C4-2B (cell line): ENCODE data around the gene LRIG1.

Experiments
- H3K27ac ChIP-seq: fragments of 450-650 bp; 2 replicates; pipeline ENCODE4 v1.5.1; 2017
- ZFX ChIP-seq: fragments of 450-650 bp; IDR thresholded peaks from 2 replicates; pipeline ENCODE4 v1.6.1; 2017
- TF ChIP-seq, protein P1 (sequence below): fragments of 450-650 bp; conservative IDR thresholded peaks from 2 replicates; pipeline ENCODE4 v1.5.1; 2017; ENCODE audit warnings: mild to moderate bottlenecking

The LRIG1 gene

DNA sequence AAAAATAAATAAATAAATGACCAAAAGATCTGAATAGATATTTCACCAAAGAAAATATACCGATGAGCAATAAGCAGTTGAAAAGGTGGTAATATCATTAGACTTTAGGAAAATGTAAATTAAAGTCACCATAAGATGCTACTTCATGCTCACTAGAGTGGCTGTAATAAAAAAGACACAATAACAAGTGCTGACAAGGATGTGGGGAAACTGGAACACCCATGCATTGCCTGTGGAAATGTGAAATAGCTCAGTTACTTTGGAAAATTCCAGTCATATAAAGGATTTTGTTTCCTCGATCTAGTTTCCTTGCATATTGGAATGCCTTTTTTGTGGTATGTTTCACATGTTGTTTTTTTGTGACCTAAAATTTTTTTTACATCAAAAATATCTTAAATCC lies 36.0 kb upstream of the LRIG1 start:
- TF ChIP-seq ZFX: no peak
- TF ChIP-seq, protein P1, sequence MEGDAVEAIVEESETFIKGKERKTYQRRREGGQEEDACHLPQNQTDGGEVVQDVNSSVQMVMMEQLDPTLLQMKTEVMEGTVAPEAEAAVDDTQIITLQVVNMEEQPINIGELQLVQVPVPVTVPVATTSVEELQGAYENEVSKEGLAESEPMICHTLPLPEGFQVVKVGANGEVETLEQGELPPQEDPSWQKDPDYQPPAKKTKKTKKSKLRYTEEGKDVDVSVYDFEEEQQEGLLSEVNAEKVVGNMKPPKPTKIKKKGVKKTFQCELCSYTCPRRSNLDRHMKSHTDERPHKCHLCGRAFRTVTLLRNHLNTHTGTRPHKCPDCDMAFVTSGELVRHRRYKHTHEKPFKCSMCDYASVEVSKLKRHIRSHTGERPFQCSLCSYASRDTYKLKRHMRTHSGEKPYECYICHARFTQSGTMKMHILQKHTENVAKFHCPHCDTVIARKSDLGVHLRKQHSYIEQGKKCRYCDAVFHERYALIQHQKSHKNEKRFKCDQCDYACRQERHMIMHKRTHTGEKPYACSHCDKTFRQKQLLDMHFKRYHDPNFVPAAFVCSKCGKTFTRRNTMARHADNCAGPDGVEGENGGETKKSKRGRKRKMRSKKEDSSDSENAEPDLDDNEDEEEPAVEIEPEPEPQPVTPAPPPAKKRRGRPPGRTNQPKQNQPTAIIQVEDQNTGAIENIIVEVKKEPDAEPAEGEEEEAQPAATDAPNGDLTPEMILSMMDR: no peak
- H3K27ac ChIP-seq: no peak overlapping the region

DNA sequence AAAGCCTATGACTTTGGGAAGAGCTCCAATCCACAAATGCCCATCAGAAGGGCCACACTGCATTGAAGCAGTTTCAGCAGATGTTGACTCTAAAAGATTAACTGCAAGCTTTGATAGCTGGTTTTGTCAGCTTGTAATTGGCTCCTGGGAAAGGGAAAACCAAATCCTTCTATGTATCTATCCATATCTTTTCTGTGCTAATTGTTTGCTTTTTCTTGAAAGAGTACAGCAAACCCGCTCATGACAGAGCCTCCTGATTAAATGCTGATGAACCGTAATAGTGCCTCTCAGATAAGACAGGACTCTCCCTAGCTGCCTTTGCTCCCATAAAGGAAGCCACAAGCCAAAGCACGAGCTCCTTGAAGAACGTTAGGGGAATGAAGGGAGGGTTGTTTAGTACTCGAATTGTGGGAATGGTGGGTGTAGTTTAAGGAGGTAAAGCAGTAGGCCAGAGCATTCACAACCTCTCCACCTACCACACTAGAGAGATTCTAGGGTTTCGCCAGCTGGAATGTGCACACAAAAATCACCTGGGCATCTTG lies 33.6 kb upstream of the LRIG1 start:
- TF ChIP-seq ZFX: no peak
- TF ChIP-seq, protein P1: no peak
- H3K27ac ChIP-seq: no peak overlapping the region

DNA sequence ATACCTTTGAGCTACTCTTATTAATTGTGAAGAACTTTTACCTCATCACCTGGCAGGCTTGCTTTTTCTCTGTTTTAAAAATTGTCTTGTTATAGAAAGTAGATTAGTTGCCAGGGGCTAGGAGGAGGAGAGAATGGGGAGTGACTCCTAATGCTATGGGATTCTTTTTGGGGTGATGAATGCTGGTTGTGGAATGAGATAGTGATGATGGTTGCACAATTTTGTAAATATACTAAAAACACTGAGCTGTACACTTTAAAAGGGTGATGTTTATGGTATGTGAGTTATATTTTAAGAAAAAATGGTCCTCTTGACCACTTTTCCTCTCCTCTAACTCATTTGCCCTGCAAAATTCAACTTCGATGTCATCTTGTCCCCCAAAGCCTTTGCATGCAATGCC lies 31.8 kb upstream of the LRIG1 start:
- H3K27ac ChIP-seq: no peak overlapping the region
- TF ChIP-seq, protein P1: no peak
- TF ChIP-seq ZFX: no peak

DNA sequence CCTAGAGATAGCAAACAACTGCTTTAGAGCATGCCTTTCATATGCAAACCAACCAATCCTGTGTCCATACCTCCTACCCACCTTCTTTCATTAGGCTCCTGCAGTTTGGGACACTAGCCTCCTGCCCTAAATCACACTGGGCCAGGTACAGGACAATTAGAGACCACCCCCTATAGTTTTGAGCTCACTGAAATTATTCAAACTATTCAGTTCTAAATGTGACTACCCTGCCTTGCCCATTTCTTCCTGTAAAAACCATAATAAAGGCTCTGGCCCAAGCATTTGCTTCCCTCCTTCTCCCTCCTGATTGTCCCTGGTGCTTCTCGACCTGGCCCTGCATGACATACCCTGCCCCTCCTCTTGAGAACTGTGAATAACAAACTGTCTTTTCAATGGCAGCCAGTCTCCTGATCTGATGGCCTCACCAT lies 31.4 kb upstream of the LRIG1 start:
- no peak for TF ChIP-seq ZFX
- TF ChIP-seq, protein P1: no peak
- H3K27ac ChIP-seq: no peak overlapping the region

DNA sequence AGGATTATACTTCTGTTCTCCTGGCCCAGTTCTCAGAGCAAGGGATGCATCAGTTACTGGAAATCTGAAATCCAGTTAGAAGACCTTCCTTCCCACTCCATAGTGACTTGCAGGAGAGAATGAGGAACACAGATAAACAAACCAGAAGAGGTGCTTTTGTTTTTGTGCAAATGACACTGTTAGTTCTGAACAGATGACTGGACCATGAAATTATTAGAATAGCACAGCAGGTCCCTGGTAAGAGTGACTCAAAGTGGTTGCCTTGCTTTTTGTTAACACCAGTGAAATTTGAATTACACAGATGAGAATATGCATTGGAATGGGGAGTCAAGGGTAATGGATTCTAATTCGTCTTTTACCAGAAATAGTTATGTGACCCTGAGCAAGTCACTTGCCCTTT lies 30.4 kb upstream of the LRIG1 start:
- TF ChIP-seq, protein P1: no peak
- no peak for TF ChIP-seq ZFX
- no peak overlapping the region for H3K27ac ChIP-seq

DNA sequence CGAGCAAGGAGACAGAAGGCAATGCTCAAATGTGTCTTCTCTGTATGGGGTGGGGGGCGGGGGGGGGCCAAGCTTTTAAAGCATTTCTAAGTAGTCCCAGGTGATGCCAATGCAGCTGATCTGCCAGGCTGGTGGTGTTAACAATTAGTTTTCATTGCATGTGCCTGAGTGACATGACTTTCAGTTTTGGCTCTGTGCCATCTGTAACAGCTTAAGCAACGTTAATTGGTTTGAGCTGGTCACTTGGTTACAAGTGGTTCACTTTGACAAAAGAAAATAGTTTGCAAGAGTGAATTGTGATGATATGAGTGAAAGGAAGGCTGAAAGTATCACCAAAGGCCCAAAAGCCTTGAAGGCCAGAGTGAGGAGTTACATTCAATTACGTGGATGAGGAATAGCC lies 26.4 kb upstream of the LRIG1 start:
- H3K27ac ChIP-seq: no peak overlapping the region

DNA sequence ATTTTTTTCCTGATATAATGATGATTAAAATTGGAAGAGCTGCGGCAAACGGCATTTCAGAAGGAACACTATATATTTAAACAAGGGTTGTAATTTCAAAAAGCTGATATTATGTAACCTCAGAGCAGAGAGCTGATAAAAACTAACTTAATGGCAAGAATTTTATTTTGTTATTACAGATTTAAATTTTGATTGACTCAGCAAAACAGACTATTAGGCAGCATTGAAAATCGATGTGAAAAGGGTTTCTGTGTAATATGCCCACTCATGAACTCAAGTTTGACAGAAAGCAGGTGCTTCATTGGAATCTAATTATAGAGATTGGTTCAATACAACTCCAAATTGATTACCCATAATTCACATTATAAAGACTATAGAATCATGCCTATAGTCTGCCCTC lies 24.9 kb upstream of the LRIG1 start:
- no peak overlapping the region for H3K27ac ChIP-seq
- TF ChIP-seq, protein P1: no peak
- no peak for TF ChIP-seq ZFX

More for the DNA sequence above, 26.4 kb upstream of the LRIG1 start:
- TF ChIP-seq ZFX: no peak
- TF ChIP-seq, protein P1: no peak
